Activated naive CD4-positive, alpha-beta T cell treated with anti-CD3 and anti-CD28 coated beads, Interleukin-2, amount 50 U/mL, for 72 hours (primary cell): ENCODE results near the gene LEFTY2. TPM values are rescaled to one million over a fixed set of nuclear protein-coding genes. Genes with fewer than 3 reads are reported as not detected.

ENCODE experiments used
- total RNA-seq, 2 donors: library from RNA; stranded (reverse); gene quantifications; one replicate each; pipeline ENCODE4 v1.2.3, GENCODE V29; 2022

The LEFTY2 gene
- total RNA-seq, 2 donors from 2014 or later, result not detected

Other genes starting within 250 kb of the LEFTY2 start
- gene SRP9, start 163.4 kb downstream of the LEFTY2 start, total RNA-seq, result 100 to 1,000 TPM; 245 to 281 TPM
- gene EPHX1, start 131.1 kb downstream of the LEFTY2 start, total RNA-seq, result 1 to 10 TPM; 3.1 TPM
- 100 to 1,000 TPM in 1 of 2 donors, 10 to 100 TPM in 1; 67.8 to 115 TPM for gene TMEM63A, start 58.8 kb downstream of the LEFTY2 start, total RNA-seq
- under 1 TPM in 1 of 2 donors, not detected in 1; 0.54 TPM for gene LEFTY1, start 52.1 kb downstream of the LEFTY2 start, total RNA-seq
- 100 to 1,000 TPM; 114 to 129 TPM for gene PYCR2, start 17.0 kb downstream of the LEFTY2 start, total RNA-seq
- gene SDE2, start 58.1 kb upstream of the LEFTY2 start, total RNA-seq, result 10 to 100 TPM; 15.9 to 29.6 TPM
- gene H3-3A, start 121.5 kb upstream of the LEFTY2 start, total RNA-seq, result 100 to 1,000 TPM; 292 to 444 TPM
- 10 to 100 TPM; 18.9 to 26.4 TPM for gene ACBD3, start 245.5 kb upstream of the LEFTY2 start, total RNA-seq